Hepatocyte (in vitro differentiated cells): ENCODE data around the gene COX10. TPM values are rescaled to one million over a fixed set of nuclear protein-coding genes. Genes with fewer than 3 reads are reported as not detected.

Experiments used
- DNase-seq: peaks from one replicate; pipeline ENCODE4 v3.0.0-alpha.2; 2016; ENCODE audit warnings: low spot score
- H2AFZ ChIP-seq: fragments of 200-600 bp; sonication (generic); 2 replicates; pipeline ENCODE4 v1.6.0; 2016; ENCODE audit warnings: antibody characterized with exemption, mild to moderate bottlenecking
- H3K27ac ChIP-seq: fragments of 200-600 bp; sonication (generic); 2 replicates; pipeline ENCODE4 v1.5.1; 2016; ENCODE audit warnings: mild to moderate bottlenecking
- H3K27me3 ChIP-seq: fragments of 200-600 bp; sonication (generic); 2 replicates; pipeline ENCODE4 v1.6.1; 2016
- H3K36me3 ChIP-seq: fragments of 200-600 bp; sonication (generic); replicated peaks from 2 replicates; pipeline ENCODE4 v1.5.1; 2016; ENCODE audit warnings: low read depth; ENCODE audit not compliant: insufficient read depth
- H3K4me1 ChIP-seq: fragments of 200-600 bp; sonication (generic); 2 replicates; pipeline ENCODE4 v1.5.1; 2016; ENCODE audit warnings: mild to moderate bottlenecking, moderate library complexity; ENCODE audit not compliant: insufficient read depth
- H3K4me2 ChIP-seq: fragments of 200-600 bp; sonication (generic); 2 replicates; pipeline ENCODE4 v1.6.0; 2016
- H3K4me3 ChIP-seq: fragments of 200-600 bp; sonication (generic); 2 replicates; pipeline ENCODE4 v1.5.1; 2016; ENCODE audit warnings: mild to moderate bottlenecking
- H3K79me2 ChIP-seq: fragments of 200-600 bp; sonication (generic); 2 replicates; pipeline ENCODE4 v1.6.0; 2017; ENCODE audit warnings: mild to moderate bottlenecking
- H3K9me2 ChIP-seq: fragments of 200-600 bp; sonication (generic); replicated peaks from 2 replicates; pipeline ENCODE4 v1.6.0; 2017; ENCODE audit warnings: mild to moderate bottlenecking; ENCODE audit not compliant: insufficient read depth
- H3K9me3 ChIP-seq: fragments of 200-600 bp; sonication (generic); 2 replicates; pipeline ENCODE4 v1.5.1; 2016; ENCODE audit warnings: low read depth, mild to moderate bottlenecking
- H4K20me1 ChIP-seq: fragments of 200-600 bp; sonication (generic); 2 replicates; pipeline ENCODE4 v1.6.0; 2016; ENCODE audit warnings: mild to moderate bottlenecking; ENCODE audit not compliant: insufficient read depth, poor library complexity, severe bottlenecking
- EZH2 ChIP-seq: fragments of 200-600 bp; sonication (generic); IDR thresholded peaks from 2 replicates; pipeline ENCODE4 v1.6.1; 2016; ENCODE audit warnings: antibody characterized with exemption, mild to moderate bottlenecking, borderline replicate concordance
- EZH2phosphoT487 ChIP-seq: fragments of 200-600 bp; sonication (generic); IDR thresholded peaks from one replicate; pipeline ENCODE4 v1.6.1; 2018; ENCODE audit warnings: antibody characterized with exemption, mild to moderate bottlenecking, low read depth, moderate library complexity; ENCODE audit not compliant: unreplicated experiment, severe bottlenecking
- WGBS: methylation state at CpG from one replicate; pipeline ENCODE4 v1.1.6; 2016; ENCODE audit warnings: low lambda C conversion rate; ENCODE audit errors: missing lambda C conversion rate; 5-methylcytosine and 5-hydroxymethylcytosine counted together
- polyA plus RNA-seq: library from polyadenylated mRNA; unstranded; fragments of >200 nt; fragmentation: Nextera tagmentation; extraction: Ambion mirVana; gene quantifications from 2 replicates; pipeline ENCODE4 v1.2.1, GENCODE V29; 2016
- small RNA-seq: library from RNA; depleted of rRNA; stranded (forward); fragments of <200 nt; gene quantifications from one replicate; pipeline ENCODE3, GENCODE V24; 2014
- total RNA-seq: library from RNA; depleted of rRNA; stranded (reverse); fragments of >200 nt; gene quantifications from 2 replicates; pipeline ENCODE4 v1.2.3, GENCODE V29; 2014
- TF ChIP-seq, protein P1 (sequence below): fragments of 200-600 bp; sonication (generic); IDR thresholded peaks from 2 replicates; pipeline ENCODE4 v1.5.1; 2016; ENCODE audit warnings: antibody characterized with exemption, mild to moderate bottlenecking; ENCODE audit not compliant: poor library complexity

COX10 gene
- total and polyA plus RNA-seq, 2 experiments from 2014 or later: 23.2 to 27.6 TPM

DNA sequence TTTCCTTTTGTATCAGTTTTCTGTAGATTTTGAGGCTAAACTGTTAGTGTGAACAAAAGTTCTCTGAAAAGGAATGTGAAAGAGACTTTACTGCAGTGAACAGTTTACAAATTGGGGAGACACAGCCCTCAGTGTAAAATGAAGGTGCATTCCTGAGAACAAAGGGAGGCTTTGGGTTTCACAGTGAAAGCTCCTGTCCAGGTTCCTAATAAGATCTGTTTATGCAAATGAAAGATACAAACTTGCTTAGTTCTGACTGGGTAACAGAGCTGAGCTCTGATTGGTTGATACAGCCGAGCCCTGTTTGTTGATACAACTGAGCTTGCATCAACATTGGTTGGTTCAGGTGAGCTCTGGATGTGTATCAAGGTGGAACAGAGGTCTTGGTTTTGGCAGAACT lies 175.7 kb downstream of the COX10 start:
- Histone ChIP-seq H3K4me2 (no peak overlapping the region), H3K27me3 (no peaks in the 10 kb centered on the region)
- WGBS: 67% methylated on average over 1 of the region's 1 CpG

DNA sequence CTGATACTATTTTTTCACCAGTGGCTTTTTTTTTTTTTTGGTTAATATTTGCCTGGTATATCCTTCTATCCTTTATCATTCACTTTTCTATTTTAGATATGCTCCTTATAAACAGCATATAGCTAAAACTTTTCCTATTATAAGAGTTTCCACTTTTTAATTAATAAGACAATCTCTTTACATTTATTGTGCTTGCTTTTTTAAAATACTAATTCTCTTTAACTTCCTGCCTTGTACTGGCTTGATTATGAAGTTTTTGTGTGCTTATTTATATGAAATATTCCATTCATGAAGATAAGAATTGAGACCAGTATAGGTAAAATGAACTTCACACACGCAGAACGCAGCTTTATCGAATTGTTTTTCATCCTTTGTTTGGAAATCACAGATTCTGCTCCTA lies 176.3 kb downstream of the COX10 start:
- no peak for TF ChIP-seq EZH2
- TF ChIP-seq EZH2phosphoT487: no peak
- TF ChIP-seq, protein P1, sequence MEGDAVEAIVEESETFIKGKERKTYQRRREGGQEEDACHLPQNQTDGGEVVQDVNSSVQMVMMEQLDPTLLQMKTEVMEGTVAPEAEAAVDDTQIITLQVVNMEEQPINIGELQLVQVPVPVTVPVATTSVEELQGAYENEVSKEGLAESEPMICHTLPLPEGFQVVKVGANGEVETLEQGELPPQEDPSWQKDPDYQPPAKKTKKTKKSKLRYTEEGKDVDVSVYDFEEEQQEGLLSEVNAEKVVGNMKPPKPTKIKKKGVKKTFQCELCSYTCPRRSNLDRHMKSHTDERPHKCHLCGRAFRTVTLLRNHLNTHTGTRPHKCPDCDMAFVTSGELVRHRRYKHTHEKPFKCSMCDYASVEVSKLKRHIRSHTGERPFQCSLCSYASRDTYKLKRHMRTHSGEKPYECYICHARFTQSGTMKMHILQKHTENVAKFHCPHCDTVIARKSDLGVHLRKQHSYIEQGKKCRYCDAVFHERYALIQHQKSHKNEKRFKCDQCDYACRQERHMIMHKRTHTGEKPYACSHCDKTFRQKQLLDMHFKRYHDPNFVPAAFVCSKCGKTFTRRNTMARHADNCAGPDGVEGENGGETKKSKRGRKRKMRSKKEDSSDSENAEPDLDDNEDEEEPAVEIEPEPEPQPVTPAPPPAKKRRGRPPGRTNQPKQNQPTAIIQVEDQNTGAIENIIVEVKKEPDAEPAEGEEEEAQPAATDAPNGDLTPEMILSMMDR: no peak
- H3K9me3 ChIP-seq: no peaks in the 10 kb centered on the region
- no peaks in the 10 kb centered on the region for H3K9me2 ChIP-seq
- H3K36me3 ChIP-seq: no peaks in the 10 kb centered on the region
- H3K4me1 ChIP-seq: no peaks in the 10 kb centered on the region
- H3K27me3 ChIP-seq: no peaks in the 10 kb centered on the region
- 92% methylated on average over 3 of the region's 3 CpGs for WGBS
- no peak overlapping the region for H2AFZ ChIP-seq
- no peak overlapping the region for H3K4me3 ChIP-seq
- no peak overlapping the region for H3K27ac ChIP-seq
- no peak for DNase-seq
- no peaks in the 10 kb centered on the region for H3K79me2 ChIP-seq
- H3K4me2 ChIP-seq: no peak overlapping the region
- no peaks in the 10 kb centered on the region for H4K20me1 ChIP-seq

More for the DNA sequence above, 175.7 kb downstream of the COX10 start:
- no peaks in the 10 kb centered on the region for H4K20me1 ChIP-seq
- H3K9me2 ChIP-seq: no peaks in the 10 kb centered on the region
- H3K4me1 ChIP-seq: no peaks in the 10 kb centered on the region
- no peaks in the 10 kb centered on the region for H3K79me2 ChIP-seq
- no peaks in the 10 kb centered on the region for H3K36me3 ChIP-seq
- no peak overlapping the region for H2AFZ ChIP-seq
- no peaks in the 10 kb centered on the region for H3K9me3 ChIP-seq
- TF ChIP-seq EZH2: no peak
- TF ChIP-seq, protein P1: no peak
- no peak overlapping the region for H3K27ac ChIP-seq
- no peak overlapping the region for H3K4me3 ChIP-seq
- DNase-seq: no peak

Small RNA genes within 50 kb of the gene (small RNA-seq; reads per million reads assigned to genes)
- gene RF00090: not detected

Other genes starting within 250 kb of the COX10 start
- not detected in 2 replicates for gene CDRT15, start 167.4 kb downstream of the COX10 start, total RNA-seq
- 0.50 TPM in 1 of 2 replicates, not detected in the other for gene CDRT15, start 167.4 kb downstream of the COX10 start, polyA plus RNA-seq
- gene HS3ST3B1, start 231.6 kb downstream of the COX10 start, total RNA-seq: 5.8 TPM in 2 replicates
- 3.7 and 4.2 TPM in 2 replicates for gene HS3ST3B1, start 231.6 kb downstream of the COX10 start, polyA plus RNA-seq